Ecto neural progenitor cell (in vitro differentiated cells): Measurements from ENCODE around the gene NT5DC2.
"Not testable (repeated sequence)": the region's sequence is repeated elsewhere in the genome, so short reads cannot be mapped to it uniquely, and the experiment has no call there.

Experiments used
- DNase-seq: peaks from one replicate; pipeline ENCODE4 v3.0.0-alpha.2; 2018; ENCODE audit warnings: low spot score

Gene NT5DC2

GRCh38 chr3:52537165-52537620, 3.5 kb upstream of the NT5DC2 start:
- DNase-seq = no peak

- DNase-seq = peak; percentile 99
These were observed 2.9 kb upstream of the NT5DC2 start, which contains the start of gene UQCC5 for GRCh38 chr3:52536369-52537164. UQCC5 (plus strand) TSS chr3:52536605; CDS start chr3:52536756, 151 bp downstream.

GRCh38 chr3:52536112-52536368, 2.4 kb upstream of the NT5DC2 start:
- DNase-seq = no peak

GRCh38 chr3:52535411-52536111, 1.9 kb upstream of the NT5DC2 start:
- no peak for DNase-seq

GRCh38 chr3:52534281-52535183, 875 bp upstream of the NT5DC2 start:
- DNase-seq = peak; percentile 68

GRCh38 chr3:52532838-52533622, 627 bp downstream of the NT5DC2 start:
- DNase-seq = peak; percentile 72

- peak; percentile 53 for DNase-seq
These were observed 1.2 kb downstream of the NT5DC2 start for GRCh38 chr3:52532517-52532837.

- DNase-seq = no peak
These were observed 1.7 kb downstream of the NT5DC2 start for GRCh38 chr3:52531860-52532516.

GRCh38 chr3:52530918-52531826, 2.5 kb downstream of the NT5DC2 start:
- DNase-seq = peak; percentile 47

GRCh38 chr3:52529376-52530333, 4.0 kb downstream of the NT5DC2 start:
- DNase-seq = peak; percentile 37

GRCh38 chr3:52528586-52529375, 4.9 kb downstream of the NT5DC2 start:
- DNase-seq = no peak

GRCh38 chr3:52527732-52528585, 5.7 kb downstream of the NT5DC2 start:
- DNase-seq = no peak

GRCh38 chr3:52527039-52527731, 6.5 kb downstream of the NT5DC2 start:
- DNase-seq = no peak

GRCh38 chr3:52526671-52527038, 7.0 kb downstream of the NT5DC2 start:
- DNase-seq = not testable (repeated sequence)

- no peak for DNase-seq
These were observed 7.7 kb downstream of the NT5DC2 start for GRCh38 chr3:52525680-52526561.
